OCI-LY7 (cell line): ENCODE results near the gene RCOR1.

ENCODE experiments used
- CTCF ChIP-seq: fragments of 200-600 bp; sonication (generic); conservative IDR thresholded peaks from 2 replicates; pipeline ENCODE4 v1.5.1; 2014; ENCODE audit warnings: mild to moderate bottlenecking, antibody characterized with exemption, low read length, moderate library complexity, mixed read lengths
- EZH2phosphoT487 ChIP-seq: fragments of 200-600 bp; sonication (generic); IDR thresholded peaks from 2 replicates; pipeline ENCODE4 v1.6.1; 2018; ENCODE audit warnings: low read depth, borderline replicate concordance, mild to moderate bottlenecking, mixed run types, antibody characterized with exemption, low read length, moderate library complexity, mixed read lengths

- TF ChIP-seq CTCF = no peak
- TF ChIP-seq EZH2phosphoT487 = no peak
Observed at GRCh38 chr14:102574281-102575159, 17.9 kb upstream of the RCOR1 start.
